Germinal center (tissue), 1 donor: ENCODE data around the gene AJUBA.
"Not testable (repeated sequence)": the region's sequence is repeated elsewhere in the genome, so short reads cannot be mapped to it uniquely, and the experiment has no call there.

Experiments used
- DNase-seq: peaks from one replicate; pipeline ENCODE4 v3.0.0; 2012; ENCODE audit warnings: mixed read lengths, low spot score

The AJUBA gene

DNA sequence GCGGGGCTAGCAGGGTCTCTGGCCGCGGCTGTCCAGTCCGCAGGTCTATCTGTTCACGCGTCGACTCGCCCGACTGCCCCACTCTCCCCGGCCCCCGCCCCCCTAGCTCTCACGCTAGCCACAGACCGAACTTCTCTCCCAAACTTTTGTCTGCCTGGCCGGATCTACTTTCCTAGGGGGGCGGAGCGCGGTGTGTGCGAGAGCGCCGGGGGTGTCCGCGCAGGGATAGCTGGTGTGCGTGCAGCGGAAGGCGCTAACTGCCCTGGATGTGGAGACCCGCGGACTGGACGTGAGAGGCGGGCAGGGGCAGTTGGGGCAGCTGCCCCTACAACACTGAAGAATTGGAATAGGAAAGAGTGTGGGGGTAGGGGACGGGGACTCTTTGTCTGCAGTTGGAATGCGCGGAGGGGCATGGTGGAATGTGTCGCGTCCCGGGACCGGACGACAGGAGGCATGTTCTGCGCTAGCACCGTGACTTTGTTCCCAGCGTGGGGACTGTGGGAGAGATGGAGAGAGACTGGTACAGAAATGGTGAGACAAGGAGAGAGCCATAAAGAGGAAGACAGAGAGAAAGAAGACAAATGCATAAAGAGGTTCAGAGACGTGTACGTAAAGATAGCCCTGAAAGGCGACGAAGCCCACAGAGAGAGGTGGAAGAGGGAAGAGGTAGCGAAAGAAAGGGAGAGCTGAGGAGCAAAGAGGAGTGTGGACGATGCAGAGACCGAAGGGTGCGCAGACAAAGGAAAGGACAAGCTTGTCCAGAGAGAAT is at the start of gene AJUBA:
TSS of gene AJUBA (minus strand) at position 75 of the 769 bp plus-strand sequence. CDS start 285 bp downstream, outside the sequence.
- peak; percentile 80 for DNase-seq

GRCh38 chr14:23030936-23031335 is 48.6 kb upstream of the AJUBA start:
- DNase-seq: no peak

- no peak for DNase-seq
Measured at GRCh38 chr14:23028799-23029198, 46.4 kb upstream of the AJUBA start.

DNA sequence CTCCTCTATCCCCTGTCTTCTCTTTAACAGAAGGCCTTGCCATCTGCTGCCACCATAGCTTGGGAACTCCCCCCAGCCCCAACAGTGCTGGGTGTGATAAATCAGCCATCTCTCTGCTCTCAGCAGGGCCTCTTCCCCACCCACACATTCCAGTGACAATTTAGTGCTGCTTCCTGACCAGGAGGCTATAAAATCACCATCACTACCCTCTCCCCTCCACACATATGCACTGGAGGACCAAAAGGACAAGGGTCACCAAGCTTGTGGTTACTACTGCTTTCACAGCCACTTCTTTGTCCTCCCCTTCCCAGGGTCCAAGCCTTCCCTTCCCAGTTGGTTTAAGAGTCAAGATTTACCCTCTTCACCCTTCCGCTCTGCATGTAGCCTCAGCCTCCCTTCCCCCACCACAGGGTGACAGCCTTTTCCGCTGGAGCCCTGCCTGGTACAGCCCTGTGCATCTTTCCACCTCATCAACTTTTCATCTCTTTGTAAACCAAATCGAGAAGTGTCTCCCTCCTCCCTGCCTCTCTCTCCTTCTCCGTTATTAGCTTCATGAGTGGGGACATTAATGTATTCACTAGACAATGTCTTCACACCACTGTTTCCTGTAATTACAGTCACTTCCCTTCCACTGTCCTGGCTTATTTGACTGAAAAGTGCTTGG is 42.9 kb upstream of the AJUBA start:
- DNase-seq: no peak

- DNase-seq: no peak
Measured at GRCh38 chr14:23024612-23025075, 42.3 kb upstream of the AJUBA start.

GRCh38 chr14:23023795-23024152 is 41.4 kb upstream of the AJUBA start:
- DNase-seq: no peak

DNA sequence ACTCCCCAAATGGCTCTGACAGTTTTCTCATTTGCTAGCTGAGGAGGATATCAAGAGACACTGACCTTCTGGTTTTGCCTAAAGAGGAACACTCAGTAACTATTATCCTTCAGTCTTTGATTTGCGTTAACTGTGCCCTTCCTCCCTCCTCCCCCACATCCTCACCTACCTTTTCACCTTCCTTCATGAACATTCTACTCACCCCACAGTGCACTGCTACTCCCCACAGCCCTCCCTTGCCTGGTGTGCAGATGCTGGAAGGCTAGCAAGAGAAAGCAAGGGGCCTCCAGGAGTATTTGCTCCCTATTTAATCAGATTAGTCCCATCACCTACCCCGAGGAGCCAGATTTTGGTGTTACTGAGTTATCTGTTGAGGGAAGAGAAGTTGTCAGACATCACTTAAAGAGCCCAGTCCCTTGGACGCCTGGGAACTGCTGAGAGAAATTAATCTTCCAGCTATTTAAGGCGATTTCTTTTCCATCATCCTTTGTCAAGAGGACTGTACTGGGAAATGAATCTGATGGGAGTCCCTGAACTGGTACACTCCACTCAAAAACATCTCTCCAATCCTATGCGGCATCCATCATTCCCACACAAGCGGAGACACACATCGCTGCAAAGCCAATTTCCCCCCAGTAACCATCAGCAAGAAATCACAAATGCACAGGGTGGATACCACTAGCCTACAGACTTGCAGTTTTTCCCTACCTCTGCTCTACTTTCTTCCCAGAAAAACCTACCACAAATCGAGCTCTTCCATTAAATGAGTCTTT is 40.9 kb upstream of the AJUBA start:
- DNase-seq: no peak

- no peak for DNase-seq
Measured at GRCh38 chr14:23021889-23022442, 39.6 kb upstream of the AJUBA start.

- no peak for DNase-seq
Measured at GRCh38 chr14:23021434-23021833, 39.1 kb upstream of the AJUBA start.

GRCh38 chr14:23020143-23021128 is 38.1 kb upstream of the AJUBA start:
- DNase-seq: no peak

- no peak for DNase-seq
Measured at GRCh38 chr14:23018107-23018506, 35.8 kb upstream of the AJUBA start.

- DNase-seq: no peak
Measured at GRCh38 chr14:23017091-23017490, 34.7 kb upstream of the AJUBA start.

GRCh38 chr14:23015618-23016017 is 33.3 kb upstream of the AJUBA start:
- DNase-seq: no peak

DNA sequence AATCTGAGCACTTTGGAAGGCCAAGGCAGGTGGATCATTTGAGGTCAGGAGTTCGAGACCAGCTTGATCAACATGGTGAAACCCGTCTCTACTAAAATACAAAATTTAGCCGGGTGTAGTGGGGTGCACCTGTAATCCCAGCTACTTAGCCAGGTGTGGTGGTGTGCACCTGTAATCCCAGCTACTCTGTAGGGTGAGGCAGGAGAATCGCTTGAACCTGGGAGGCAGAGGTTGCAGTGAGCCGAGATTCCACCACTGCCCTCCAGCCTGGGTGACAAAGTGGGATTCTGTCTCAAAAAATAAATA is 31.4 kb upstream of the AJUBA start:
- not testable (repeated sequence) for DNase-seq

DNA sequence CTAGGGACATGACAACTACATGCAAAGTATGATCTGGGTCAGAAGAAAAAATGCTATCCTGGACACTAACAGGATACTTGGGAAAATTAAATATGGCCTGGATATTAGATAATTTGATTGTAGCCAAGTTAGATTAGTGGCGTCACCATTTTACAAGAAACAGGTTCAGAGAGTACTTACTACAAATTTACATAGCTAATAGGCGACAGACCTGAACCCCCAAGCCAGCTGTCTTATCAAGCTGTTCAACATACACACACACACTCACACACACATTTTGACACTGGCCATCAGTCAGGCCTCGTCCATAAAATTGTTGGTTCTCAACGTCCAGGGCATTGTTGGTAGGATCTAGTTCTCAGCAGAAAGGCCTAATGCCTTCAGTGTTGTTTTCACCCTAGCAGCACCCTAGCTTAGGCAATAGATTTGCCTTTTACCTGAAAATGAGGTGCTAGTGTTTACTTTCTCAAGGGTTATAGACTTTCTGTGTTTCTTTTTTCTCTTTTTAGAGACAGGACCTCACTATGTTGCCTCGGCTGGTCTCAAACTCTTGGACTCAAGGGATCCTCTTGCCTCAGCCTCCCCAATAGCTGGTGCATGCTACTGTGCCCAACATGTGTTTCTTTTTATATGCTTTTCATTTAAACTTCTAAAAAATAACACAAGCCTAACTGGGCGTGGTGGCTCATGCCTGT is 30.9 kb upstream of the AJUBA start:
- no peak for DNase-seq

DNA sequence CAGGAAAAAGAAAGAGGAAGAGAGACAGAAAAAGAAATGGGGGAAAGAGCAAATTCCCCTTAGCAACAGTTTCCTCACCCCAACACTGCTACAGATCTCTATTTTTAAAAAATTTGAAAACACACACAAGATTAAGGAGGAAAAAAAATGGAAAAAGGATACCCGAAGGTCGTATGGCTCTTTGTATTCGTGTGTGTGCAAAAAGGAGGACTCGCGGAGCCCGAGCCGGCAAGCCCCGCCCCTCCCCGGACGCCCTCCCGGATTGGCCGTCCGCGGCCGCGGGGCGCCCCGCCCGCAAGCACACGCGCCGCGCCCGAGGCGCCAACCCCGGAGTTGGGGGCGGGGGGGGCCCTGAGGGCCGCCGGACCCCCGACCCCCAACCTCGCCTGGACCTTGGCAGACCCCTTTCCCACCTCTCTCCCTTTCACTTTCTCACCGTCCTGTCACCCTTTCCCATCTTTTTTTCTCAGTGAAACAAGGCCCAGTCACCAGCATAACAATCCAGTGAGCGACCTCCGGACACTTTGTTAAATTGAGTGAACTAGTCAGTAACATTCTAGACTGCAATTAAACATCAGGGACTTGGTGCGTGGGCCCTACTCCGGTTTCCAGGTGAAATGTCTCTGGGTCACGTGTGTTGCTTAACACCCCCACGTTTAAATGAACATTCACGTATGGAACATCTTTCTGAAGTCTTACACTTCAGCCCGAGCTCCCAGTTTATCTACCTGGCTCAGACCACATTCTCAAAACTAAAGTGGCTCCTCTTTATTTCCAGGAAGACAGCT is 27.8 kb upstream of the AJUBA start, which contains the start of gene C14orf93:
TSS of gene C14orf93 (minus strand) at position 205 of the 788 bp plus-strand sequence. CDS start 11,120 bp downstream, outside the sequence.
- peak; percentile 91 for DNase-seq

GRCh38 chr14:23009483-23009938 is 27.2 kb upstream of the AJUBA start:
- no peak for DNase-seq

DNA sequence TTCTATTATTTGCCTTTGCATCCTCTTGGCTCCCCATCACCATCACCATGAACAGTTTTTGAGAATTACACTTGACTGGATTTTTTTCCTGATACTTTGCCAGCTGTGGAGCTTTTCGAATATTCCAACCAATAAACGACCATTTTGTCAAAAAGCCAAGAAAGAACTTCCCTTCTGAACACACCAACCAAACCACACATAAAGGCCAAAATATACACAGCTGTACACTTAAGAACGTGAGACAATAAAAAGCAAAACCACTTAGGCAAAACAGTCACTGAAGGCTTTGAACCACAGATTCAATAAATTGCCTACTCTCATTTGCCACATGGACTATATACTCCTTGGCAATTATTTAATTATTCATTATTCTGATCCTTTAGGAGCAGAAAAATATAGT is 26.5 kb upstream of the AJUBA start:
- DNase-seq: no peak

DNA sequence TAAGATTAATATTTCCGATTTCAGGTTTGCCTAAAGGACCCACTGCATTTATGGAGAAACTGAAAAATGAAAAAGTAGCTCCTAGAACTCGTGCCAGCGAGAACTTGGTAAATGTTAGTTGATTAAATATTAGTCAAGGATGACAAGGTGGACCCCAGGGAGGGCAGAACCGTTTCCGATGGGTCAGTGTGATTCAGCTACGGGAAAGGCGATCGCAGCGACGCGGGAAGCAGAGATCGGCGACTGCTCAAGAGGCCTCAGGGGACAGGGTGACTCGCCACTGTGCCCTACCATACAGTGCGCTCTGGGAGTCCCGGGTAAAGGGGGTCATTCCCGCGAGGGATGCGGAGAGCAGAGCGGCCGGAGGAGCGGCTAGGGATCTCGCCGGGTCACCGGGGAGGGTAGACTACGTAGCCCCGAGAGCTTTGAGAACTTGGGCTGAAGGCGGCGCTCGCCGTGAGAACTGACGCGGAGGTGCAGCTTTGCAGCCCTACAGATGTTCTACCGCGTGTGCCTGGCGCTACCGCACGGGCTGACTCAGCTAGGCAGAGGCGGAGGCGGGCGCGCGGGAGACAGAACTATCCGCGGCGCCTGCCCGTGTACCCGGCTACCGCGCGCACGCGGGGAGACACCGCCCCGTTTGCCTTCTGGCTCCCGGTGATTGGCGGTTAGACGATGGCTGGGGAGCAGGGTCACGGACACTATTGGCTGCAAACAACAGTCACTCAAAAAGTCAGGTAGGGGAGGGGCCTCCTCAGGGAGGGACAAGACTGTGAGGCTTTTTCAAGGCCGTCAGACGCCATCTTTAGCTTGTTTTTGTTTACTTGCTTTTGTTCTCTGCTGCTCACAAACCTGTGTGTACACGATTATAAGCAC is 24.4 kb upstream of the AJUBA start:
- peak; percentile 99 for DNase-seq
